ENCODE measurements around the gene STARD10. TPM values are rescaled to one million over a fixed set of nuclear protein-coding genes. Genes with fewer than 3 reads are reported as not detected.

Gene STARD10
- total RNA-seq, 2 experiments from 2014 or later, result 10.5 to 12.9 TPM

DNA sequence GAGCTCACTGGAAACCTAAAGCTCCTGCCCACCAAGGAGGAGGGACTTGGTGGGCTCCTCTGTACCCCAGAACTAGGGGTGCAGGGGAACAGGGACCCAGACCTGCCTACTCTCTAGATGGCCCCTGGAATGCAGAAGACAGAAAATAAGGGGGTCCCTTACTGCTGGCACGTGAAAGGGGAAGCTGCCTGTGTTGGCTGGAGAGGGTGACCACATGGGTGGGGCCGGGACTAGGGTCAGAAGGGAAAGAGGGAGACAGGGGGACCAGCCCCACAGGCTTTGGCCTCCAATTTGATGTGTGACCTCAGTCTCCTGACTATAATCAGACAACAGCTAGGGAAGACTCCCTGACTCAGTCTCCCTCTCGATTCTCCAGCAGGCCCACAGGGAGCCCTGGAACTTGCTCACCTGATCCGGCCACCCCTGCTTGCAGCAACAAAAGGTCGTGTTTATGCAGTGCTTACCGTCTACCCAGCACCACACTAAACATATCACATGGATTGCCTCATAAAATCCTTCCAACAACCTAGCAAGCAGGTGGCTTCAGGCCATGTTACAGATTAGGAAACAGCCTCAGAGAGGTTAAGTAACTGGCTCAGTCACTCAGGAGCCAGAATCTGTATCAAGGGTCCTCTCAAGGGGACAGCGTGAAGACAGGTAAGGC is 51.9 kb downstream of the STARD10 start:
- CTCF ChIA-PET, result no interaction called here
- H3K27me3 Mint-ChIP-seq, result no peaks in the 10 kb centered on the region
- no peak for DNase-seq

GRCh38 chr11:72741429-72741833 is 52.4 kb downstream of the STARD10 start:
- DNase-seq, result peak in 3 of 14 experiments; percentile 40 to 64 (median 61)
- CTCF ChIA-PET, result interaction anchor here (1.6 kb wide), 1 partner anchor 16 kb away, joined by 5 read pairs; no protein-coding TSS in a partner anchor
- intact Hi-C loops (cut with DNase I, micrococcal nuclease), result no loop called here
- H3K9me3 Mint-ChIP-seq, result no peaks in the 10 kb centered on the region
- H3K27ac Mint-ChIP-seq, result peak overlapping the region; percentile 95
- H3K27me3 Mint-ChIP-seq, result no peaks in the 10 kb centered on the region
- POLR2A ChIA-PET, result no interaction called here
- no peaks in the 10 kb centered on the region for H3K9me3 ChIP-seq (ENCODE audit: control insufficient read depth in 1 of 2, insufficient read depth in 1 of 2, low read length in 2 of 2)
- peaks cover 78% of the 10 kb centered on the region for H3K4me1 Mint-ChIP-seq (ENCODE audit: low read depth)
- peaks cover 13% of the 10 kb centered on the region for H3K36me3 Mint-ChIP-seq (ENCODE audit: low read depth)
- H3K4me3 ChIP-seq (ENCODE audit: low read length), result no peak overlapping the region
- TF ChIP-seq CTCF (IDR thresholded peaks at IDR 0.05), result no peak
- peak overlapping the region; percentile 34 to 62 for H3K27ac ChIP-seq (ENCODE audit: low read depth in 1 of 2, low read length in 2 of 2)
- peak overlapping the region; percentile 5 for H3K4me3 Mint-ChIP-seq
- H3K27me3 ChIP-seq (ENCODE audit: control insufficient read depth in 1 of 2, insufficient read depth in 2 of 2, low read length in 2 of 2), result no peaks in the 10 kb centered on the region
- no peaks in the 10 kb centered on the region for H3K36me3 ChIP-seq (ENCODE audit: insufficient read depth, low read length)
- ATAC-seq (ENCODE audit: poor library complexity), result no peak
- H3K4me1 ChIP-seq (ENCODE audit: insufficient read depth, low read length), result peaks cover 83% of the 10 kb centered on the region

More for the DNA sequence above, 51.9 kb downstream of the STARD10 start:
- H3K4me3 Mint-ChIP-seq, result peak overlapping the region; percentile 18
- peaks cover 7% of the 10 kb centered on the region for H3K36me3 Mint-ChIP-seq (ENCODE audit: low read depth)
- no peaks in the 10 kb centered on the region for H3K27me3 ChIP-seq (ENCODE audit: control insufficient read depth in 1 of 2, insufficient read depth in 2 of 2, low read length in 2 of 2)
- peaks cover 78% of the 10 kb centered on the region for H3K4me1 ChIP-seq (ENCODE audit: insufficient read depth, low read length)
- intact Hi-C loops (cut with DNase I, micrococcal nuclease), result no loop called here
- POLR2A ChIA-PET, result no interaction called here
- no peak overlapping the region for H3K4me3 ChIP-seq (ENCODE audit: low read length)
- H3K36me3 ChIP-seq (ENCODE audit: insufficient read depth, low read length), result no peaks in the 10 kb centered on the region
- no peaks in the 10 kb centered on the region for H3K9me3 ChIP-seq (ENCODE audit: control insufficient read depth in 1 of 2, insufficient read depth in 1 of 2, low read length in 2 of 2)
- H3K4me1 Mint-ChIP-seq (ENCODE audit: low read depth), result peaks cover 76% of the 10 kb centered on the region
- TF ChIP-seq CTCF (IDR thresholded peaks at IDR 0.05), result no peak
- H3K27ac ChIP-seq (ENCODE audit: low read depth in 1 of 2, low read length in 2 of 2), result peak overlapping the region in 1 of 2 donors; percentile 62
- peak overlapping the region; percentile 95 for H3K27ac Mint-ChIP-seq
- ATAC-seq (ENCODE audit: poor library complexity), result no peak
- no peaks in the 10 kb centered on the region for H3K9me3 Mint-ChIP-seq

- no peak overlapping the region for H3K4me3 ChIP-seq (ENCODE audit: low read length)
- DNase-seq (no peak), ATAC-seq (ENCODE audit: poor library complexity) (no peak)
- Mint-ChIP-seq H3K36me3 (ENCODE audit: low read depth) (peaks cover 13% of the 10 kb centered on the region), H3K9me3 (no peaks in the 10 kb centered on the region), H3K4me3 (no peak overlapping the region), H3K27ac (peak overlapping the region; percentile 95), H3K4me1 (ENCODE audit: low read depth) (peaks cover 82% of the 10 kb centered on the region), H3K27me3 (no peaks in the 10 kb centered on the region)
- CTCF ChIA-PET, result interaction anchor here (1.6 kb wide), 1 partner anchor 16 kb away, joined by 5 read pairs; no protein-coding TSS in a partner anchor
- POLR2A ChIA-PET, result interaction anchor here (0.7 kb wide), 1 partner anchor 16 kb away, joined by 3 read pairs; no protein-coding TSS in a partner anchor
- no peaks in the 10 kb centered on the region for H3K9me3 ChIP-seq (ENCODE audit: control insufficient read depth in 1 of 2, insufficient read depth in 1 of 2, low read length in 2 of 2)
- no peak for TF ChIP-seq CTCF (IDR thresholded peaks at IDR 0.05)
- peaks cover 90% of the 10 kb centered on the region for H3K4me1 ChIP-seq (ENCODE audit: insufficient read depth, low read length)
- intact Hi-C loops (cut with DNase I, micrococcal nuclease), result no loop called here
- H3K27ac ChIP-seq (ENCODE audit: low read depth in 1 of 2, low read length in 2 of 2), result peak overlapping the region; percentile 34 to 62
- no peaks in the 10 kb centered on the region for H3K36me3 ChIP-seq (ENCODE audit: insufficient read depth, low read length)
- H3K27me3 ChIP-seq (ENCODE audit: control insufficient read depth in 1 of 2, insufficient read depth in 2 of 2, low read length in 2 of 2), result no peaks in the 10 kb centered on the region
These were observed 53.1 kb downstream of the STARD10 start for GRCh38 chr11:72740562-72741428.

Data from CD4-positive, alpha-beta T cell (primary cell).